Measurements from ENCODE around the gene NLGN1.
A peak's percentile ranks its signal among the peaks of the same experiment; 100 is the strongest.

NLGN1 gene

DNA sequence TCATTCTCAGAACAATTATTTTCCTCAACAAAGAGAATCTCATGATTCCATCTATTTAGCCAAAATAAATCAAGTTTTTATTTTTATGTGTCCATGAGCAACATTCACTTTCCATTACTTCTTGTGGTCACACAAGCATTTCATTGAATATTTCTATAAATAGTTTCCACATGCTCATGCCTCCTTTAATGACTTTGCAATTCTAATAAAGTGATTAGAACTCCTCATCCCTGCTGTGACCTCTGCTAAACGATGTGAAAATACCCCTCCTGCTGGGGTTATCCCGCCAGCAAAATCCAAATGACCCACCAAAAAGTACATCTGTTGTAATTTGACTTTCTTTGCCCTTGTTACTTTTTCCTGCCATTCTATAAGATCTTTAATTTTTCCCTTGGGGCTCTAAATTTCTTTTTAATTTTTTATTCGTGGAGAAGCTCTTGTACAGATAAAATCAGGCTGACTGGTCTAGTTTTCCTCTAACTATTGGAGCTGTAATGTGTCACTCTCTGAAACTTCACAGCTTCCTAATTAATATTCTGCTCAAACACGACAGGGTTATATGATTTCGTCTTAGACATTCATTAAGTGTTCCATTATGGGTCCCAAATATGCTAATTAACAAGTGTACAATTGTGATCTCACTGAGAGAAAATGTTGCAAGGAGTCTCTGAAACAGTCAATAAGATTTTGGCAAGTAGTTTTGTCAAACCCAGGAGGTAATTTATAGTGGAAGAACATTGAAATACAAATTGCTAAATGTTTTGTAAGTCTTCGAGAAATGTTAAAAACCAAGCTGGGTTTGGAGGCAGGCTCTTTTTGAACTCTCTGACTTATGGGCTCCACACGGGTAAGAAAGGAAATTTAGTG, 928.5 kb downstream of the NLGN1 start:
- no peak overlapping the region for H3K4me3 ChIP-seq (ENCODE audit: control insufficient read depth, low read depth, low read length)
- DNase-seq (ENCODE audit: low read depth) = peak; percentile 67
- TF ChIP-seq CTCF (conservative IDR thresholded peaks at IDR 0.05; ENCODE audit: control insufficient read depth, insufficient read depth, low read depth, low read length) = no peak

GRCh38 chr3:174329321-174329720, 931.8 kb downstream of the NLGN1 start:
- peak; percentile 70 for DNase-seq (ENCODE audit: low read depth)
- TF ChIP-seq CTCF (conservative IDR thresholded peaks at IDR 0.05; ENCODE audit: control insufficient read depth, insufficient read depth, low read depth, low read length) = no peak
- no peak overlapping the region for H3K4me3 ChIP-seq (ENCODE audit: control insufficient read depth, low read depth, low read length)

GRCh38 chr3:174330303-174330702, 932.8 kb downstream of the NLGN1 start:
- DNase-seq (ENCODE audit: low read depth) = peak; percentile 79
- H3K4me3 ChIP-seq (ENCODE audit: control insufficient read depth, low read depth, low read length) = no peak overlapping the region
- no peak for TF ChIP-seq CTCF (conservative IDR thresholded peaks at IDR 0.05; ENCODE audit: control insufficient read depth, insufficient read depth, low read depth, low read length)

DNA sequence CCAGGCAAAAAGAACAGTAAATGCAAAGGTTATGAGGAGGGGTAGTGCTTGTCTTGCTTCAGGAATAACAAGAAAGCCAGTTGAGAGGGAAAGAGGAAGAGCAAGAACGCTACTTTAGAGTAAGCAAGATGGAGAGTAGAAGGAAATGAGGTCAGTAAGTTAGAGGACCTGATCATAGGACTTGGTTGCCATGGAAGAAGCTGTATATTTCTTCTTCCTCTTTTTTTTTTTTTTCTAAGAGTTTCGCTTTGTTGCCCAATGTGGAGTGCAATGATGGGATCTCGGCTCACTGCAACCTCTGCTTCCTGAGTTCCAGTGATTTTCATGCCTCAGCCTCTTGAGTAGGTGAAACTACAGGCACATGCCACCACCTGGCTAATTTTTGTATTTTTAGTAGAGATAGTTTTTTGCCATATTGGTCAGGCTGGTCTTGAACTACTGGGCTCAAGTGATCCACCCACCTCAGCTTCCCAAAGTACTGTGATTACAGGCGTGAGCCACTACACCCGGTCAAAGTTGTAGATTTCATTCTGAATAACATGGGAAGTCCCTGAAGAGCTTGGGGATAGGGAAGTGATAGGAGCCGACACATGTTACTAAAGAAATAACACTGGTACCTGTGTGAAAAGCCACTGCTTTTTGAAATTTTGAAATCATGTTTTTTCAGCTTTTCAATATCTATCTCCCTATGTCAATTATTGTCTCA, 933.7 kb downstream of the NLGN1 start:
- no peak for DNase-seq (ENCODE audit: low read depth)

GRCh38 chr3:174332391-174332790, 934.8 kb downstream of the NLGN1 start:
- H3K4me3 ChIP-seq (ENCODE audit: control insufficient read depth, low read depth, low read length) = no peak overlapping the region
- DNase-seq (ENCODE audit: low read depth) = no peak
- TF ChIP-seq CTCF (conservative IDR thresholded peaks at IDR 0.05; ENCODE audit: control insufficient read depth, insufficient read depth, low read depth, low read length) = no peak

More for the DNA sequence above, 933.7 kb downstream of the NLGN1 start:
- no peak for TF ChIP-seq CTCF (conservative IDR thresholded peaks at IDR 0.05; ENCODE audit: control insufficient read depth, insufficient read depth, low read depth, low read length)
- no peak overlapping the region for H3K4me3 ChIP-seq (ENCODE audit: control insufficient read depth, low read depth, low read length)

DNA sequence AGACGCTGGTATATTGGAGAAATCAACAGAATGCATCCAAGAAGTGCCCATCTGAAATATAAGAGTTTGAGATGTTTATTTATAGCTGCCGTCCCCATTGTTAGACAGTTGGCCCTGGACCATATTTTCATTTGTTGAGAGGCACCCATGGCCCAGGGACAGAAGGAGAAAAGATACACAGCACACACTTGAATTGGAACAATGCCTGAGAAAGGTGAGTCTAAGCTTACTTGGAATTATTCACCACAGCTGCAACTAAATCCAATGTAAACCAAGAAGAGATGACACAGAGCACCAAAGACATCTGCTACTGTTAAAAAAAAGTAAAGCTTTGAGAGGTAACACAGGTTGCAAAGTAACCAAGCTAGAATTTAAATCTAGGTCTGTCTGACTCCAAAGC, 936.1 kb downstream of the NLGN1 start:
- TF ChIP-seq CTCF (conservative IDR thresholded peaks at IDR 0.05; ENCODE audit: control insufficient read depth, insufficient read depth, low read depth, low read length) = no peak
- H3K4me3 ChIP-seq (ENCODE audit: control insufficient read depth, low read depth, low read length) = no peak overlapping the region

More for the DNA sequence above, 936.1 kb downstream of the NLGN1 start:
- DNase-seq (ENCODE audit: low read depth) = no peak
